NCI-H1105 treated with DMSO at 0.1 percent for 48 hours (cell line): ENCODE results near the gene NCBP2.
"Not testable (repeated sequence)": the region's sequence is repeated elsewhere in the genome, so short reads cannot be mapped to it uniquely, and the experiment has no call there.

Experiments used
- DNase-seq: peaks from one replicate; lab custom pipeline; 2025; lab: John Stamatoyannopoulos, UW

NCBP2 gene

GRCh38 chr3:196968233-196969133 lies 26.2 kb upstream of the NCBP2 start, which contains the start of gene PIGZ:
Gene PIGZ (minus strand): TSS chr3:196968833. CDS start chr3:196952031, 16,802 bp downstream.
- peak; percentile 23 for DNase-seq

DNA sequence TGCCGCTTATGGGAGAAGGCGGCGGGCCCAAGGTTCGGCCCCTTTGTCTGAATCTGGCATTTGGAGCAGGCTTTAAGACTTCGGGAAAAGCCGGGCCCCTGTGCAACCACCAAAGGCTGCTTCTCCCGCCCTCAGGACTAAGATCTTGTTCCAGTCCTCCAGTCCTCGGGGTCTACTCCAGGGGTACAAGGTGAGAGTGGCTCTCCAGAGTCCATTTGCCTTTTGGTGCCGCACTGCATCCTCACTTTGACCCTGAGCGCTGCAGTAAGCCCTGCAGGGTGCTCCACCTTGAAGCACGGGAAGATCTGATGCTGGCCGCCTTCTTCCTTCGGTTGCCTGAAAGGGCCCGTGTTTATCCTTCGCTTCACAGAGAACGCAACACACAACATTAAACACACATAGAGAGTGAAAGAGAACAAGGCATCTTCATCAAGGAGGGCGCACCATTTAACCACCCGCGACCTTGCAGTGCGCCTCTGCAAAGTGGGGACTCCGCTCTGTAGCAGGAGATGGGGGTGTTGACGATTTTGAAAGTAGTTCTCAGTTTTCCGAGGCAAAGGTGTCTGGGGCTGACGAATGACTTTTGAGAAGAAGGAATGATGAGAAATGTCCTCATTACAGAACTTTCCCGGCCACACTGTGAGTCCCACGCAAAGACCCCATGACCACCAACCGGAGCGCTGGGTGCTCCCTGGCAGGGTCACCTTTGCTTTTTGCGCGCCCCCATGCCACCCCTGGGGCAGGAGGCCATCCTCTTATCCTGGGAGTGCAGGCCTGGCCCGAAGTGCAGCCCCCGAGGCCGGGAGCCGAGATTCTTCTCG lies 25.3 kb upstream of the NCBP2 start:
- DNase-seq, result no peak

GRCh38 chr3:196966526-196967401 lies 24.4 kb upstream of the NCBP2 start:
- DNase-seq, result no peak

DNA sequence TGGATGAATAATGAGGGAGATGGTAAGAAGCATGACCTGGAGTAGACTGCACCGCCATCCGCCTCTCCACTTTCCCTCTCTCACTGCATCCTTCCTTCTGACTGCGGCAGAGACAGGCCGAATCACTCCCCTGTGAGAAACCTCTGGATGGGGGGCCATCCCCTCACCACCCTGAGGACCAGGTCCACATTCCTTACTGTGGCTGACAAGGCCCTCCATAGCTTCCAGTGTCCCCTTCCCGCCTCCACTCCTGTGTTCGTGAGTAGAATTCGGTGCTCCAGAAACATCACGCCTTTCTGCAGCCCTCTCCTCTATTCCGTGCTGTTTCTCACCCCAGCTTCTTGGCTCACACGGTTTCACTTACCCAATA lies 23.5 kb upstream of the NCBP2 start:
- no peak for DNase-seq

GRCh38 chr3:196965112-196965803 lies 22.9 kb upstream of the NCBP2 start:
- no peak for DNase-seq

DNA sequence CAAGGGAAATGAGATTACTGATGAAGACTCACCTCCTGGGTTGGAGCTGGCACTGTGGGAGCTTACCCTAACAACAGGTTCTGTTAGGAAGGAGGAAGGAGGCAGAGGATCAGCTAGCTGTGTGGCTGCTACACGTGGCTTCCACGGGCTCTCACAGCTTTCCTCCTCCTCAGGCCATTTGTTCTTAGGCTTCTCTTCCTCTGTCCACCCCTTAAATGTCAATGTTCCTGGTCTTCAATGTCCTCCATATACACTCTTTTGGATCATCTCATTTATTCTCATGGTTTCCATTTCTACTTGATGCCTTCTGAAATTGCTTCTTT lies 21.3 kb upstream of the NCBP2 start:
- no peak for DNase-seq

- DNase-seq, result no peak
Observed at GRCh38 chr3:196962930-196963630, 20.8 kb upstream of the NCBP2 start.

DNA sequence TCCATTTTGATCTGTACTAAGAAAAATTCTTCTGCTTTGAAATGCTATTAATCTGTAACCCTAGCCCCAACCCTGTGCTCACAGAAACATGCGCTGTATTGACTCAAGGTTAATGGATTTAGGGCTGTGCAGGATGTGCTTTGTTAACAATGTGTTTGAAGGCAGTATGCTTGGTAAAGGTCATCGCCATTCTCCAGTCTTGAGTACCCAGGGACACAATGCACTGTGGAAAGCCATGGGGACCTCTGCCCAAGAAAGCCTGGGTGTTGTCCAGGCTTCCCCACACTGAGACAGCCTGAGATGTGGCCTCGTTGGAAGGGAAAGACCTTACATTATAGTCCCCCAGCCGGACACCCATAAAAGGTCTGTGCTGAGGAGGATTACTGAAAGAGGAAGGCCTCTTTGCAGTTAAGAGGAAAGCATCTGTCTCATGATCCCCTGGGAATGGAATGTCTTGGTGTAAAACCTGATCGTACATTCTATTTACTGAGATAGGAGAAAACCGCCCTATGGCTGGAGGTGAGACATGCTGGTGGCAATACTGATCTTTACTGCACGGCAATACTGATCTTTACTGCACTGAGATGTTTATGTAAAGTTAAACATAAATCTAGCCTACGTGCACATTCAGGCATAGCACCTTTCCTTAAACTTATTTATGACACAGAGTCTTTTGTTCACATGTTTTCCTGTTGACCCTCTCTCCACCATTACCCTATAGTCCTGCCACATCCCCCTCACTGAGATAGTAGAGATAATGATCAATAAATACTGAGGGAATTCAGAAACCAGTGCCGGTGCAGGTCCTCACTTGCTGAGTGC lies 20.0 kb upstream of the NCBP2 start:
- no peak for DNase-seq

GRCh38 chr3:196954832-196955231 lies 12.5 kb upstream of the NCBP2 start:
- no peak for DNase-seq

DNA sequence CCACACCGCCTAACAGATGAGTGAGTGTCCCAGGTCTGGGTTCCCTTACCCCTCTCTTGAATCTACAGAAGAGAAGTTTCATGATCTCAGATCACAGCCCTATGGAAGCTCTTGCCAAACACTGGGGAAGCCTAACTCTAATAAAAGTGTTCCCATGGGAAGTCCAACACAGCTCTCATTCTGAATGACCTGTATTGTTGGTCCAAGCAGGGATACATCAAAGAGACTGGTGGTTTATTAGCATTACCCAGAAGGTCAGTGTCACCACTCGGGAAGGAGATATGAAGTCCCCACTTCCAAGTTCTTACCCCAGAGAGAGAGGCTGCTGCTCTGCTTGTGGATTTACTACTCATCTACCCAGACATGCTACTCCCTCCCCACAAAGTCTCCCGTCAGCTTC lies 9.0 kb upstream of the NCBP2 start:
- DNase-seq, result no peak

GRCh38 chr3:196949750-196950149 lies 7.4 kb upstream of the NCBP2 start:
- DNase-seq, result no peak

GRCh38 chr3:196949285-196949619 lies 6.9 kb upstream of the NCBP2 start:
- DNase-seq, result no peak

GRCh38 chr3:196948442-196949284 lies 6.3 kb upstream of the NCBP2 start:
- DNase-seq, result peak; percentile 7

DNA sequence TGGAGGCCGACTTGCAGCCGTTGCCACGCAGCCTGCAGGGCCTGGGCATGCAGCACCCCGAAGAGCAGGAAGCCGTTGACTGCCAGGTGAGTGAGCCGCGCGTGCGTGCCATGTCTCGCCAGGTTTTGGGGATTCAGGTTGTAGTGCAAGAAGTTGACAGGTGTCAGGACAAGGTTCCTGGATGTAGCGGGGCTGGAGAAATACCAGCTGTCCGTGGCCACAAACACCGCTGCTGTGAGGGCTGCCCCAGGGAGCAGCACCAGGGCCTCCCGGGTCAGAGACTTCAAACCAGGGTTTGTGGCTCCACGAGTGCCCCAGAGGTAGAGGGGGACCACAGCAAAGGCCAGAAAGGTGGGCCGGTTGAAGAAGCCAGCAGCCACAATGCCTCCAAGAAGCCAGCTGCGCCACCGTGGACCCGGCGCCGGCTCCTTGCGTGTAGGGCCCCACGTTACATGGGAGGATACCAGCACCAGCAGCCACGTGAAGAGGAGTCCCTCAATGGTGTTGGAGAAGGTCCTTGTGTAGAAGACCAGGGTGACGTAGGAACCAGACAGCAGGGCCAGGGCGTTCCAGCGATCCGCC lies 5.6 kb upstream of the NCBP2 start:
- no peak for DNase-seq

DNA sequence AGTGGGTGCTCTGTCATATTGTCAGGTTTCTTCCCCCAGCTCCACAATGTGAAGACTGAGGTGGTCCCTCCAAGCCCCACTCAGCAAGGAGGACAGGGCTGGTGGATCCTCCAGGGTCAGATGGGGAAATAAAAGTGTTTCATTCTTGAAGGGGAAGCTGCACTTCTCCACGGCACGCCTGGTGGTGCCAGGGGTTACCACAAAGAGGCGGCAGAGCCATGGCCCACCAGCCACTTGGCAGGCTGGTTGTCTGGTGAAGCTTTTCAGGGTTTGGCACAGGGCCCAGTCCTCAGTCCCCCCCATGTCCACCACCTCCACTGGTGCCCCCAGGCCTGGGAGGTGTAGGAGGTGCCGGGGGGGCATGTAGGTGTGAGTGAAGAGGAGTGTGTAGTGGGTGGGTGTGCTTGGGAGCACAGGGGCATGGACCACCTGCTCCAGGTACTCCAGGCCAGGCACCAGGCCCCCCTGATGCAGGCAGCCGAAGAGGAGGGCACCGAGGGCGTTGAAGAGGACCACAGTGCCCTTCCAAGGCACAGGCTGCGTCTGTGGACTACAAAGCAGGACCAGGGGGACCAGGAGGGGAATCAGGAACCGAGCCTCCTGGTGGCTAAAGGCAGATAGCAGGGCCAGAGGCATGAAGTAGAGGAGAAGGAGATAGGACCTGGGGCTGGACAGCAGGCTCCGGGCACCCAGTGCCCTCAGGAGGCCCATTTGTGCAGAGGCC lies 5.0 kb upstream of the NCBP2 start:
- no peak for DNase-seq

- DNase-seq, result not testable (repeated sequence)
Observed at GRCh38 chr3:196944037-196944790, 1.9 kb upstream of the NCBP2 start.

- DNase-seq, result no peak
Observed at GRCh38 chr3:196942915-196943277, 568 bp upstream of the NCBP2 start.
